Medulla oblongata (tissue), 1 donor: ENCODE measurements around the gene AMHR2.
"Not testable (repeated sequence)": the region's sequence is repeated elsewhere in the genome, so short reads cannot be mapped to it uniquely, and the experiment has no call there.

Experiments used
- DNase-seq: peaks from one replicate; pipeline ENCODE4 v3.0.0-alpha.2; 2015; ENCODE audit errors: extremely low spot score

The AMHR2 gene

GRCh38 chr12:53414756-53415417 is 8.8 kb upstream of the AMHR2 start:
- no peak for DNase-seq

DNA sequence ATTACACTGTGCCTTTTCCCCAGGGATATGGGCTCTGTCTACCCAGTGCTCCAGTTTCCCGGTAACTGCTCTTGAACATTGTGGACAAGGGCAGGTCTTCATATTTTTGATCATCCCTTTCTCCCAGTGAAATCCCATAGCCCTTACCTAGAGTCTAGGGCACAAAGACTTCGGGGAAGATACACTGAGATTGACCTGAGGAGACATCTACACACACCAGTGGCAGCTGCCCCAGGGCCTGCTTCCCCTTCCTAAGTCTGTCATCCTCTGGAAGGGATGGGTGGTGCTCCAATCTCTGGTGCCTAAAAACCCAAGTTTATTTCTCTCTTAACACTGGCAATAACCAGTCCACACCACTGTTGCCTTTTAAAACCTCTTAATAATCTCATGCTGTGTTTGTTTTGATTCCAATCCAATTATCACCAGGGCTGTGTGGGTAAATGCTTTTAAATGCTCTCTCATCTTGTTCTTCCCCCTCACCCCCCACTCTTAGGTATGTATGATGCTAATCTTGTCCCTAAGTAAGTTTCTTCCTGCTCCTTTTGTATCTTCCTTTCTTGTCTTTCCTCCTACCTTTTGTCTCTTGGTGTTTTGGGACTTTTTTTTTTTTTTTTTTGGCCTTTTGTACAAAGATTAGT is 7.8 kb upstream of the AMHR2 start:
- DNase-seq: not testable (repeated sequence)

DNA sequence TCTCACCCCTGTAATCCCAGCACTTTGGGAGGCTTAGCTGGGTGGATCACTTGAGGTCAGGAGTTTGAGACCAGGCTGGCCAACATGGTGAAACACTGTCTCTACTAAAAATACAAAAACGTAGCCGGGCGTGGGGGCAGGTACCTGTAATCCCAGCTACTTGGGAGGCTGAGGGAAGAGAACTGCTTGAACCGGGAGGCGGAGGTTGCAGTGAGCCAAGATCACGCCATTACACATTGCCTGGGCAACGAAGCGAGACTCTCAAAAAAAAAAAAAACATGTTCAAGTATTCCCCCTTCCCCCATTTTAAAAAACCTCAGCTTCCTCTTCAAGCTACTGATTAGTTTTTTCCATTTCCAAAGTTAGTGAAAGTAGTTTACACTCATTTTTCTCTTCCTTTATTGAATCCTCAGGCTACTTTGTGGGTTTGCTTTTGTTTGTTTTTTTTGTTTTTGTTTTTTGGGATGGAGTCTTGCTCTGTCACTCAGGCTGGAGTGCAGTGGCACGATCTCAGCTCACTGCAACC is 6.3 kb upstream of the AMHR2 start:
- DNase-seq: not testable (repeated sequence)

GRCh38 chr12:53418221-53418620 is 5.4 kb upstream of the AMHR2 start:
- no peak for DNase-seq

GRCh38 chr12:53419756-53420155 is 3.9 kb upstream of the AMHR2 start:
- no peak for DNase-seq

DNA sequence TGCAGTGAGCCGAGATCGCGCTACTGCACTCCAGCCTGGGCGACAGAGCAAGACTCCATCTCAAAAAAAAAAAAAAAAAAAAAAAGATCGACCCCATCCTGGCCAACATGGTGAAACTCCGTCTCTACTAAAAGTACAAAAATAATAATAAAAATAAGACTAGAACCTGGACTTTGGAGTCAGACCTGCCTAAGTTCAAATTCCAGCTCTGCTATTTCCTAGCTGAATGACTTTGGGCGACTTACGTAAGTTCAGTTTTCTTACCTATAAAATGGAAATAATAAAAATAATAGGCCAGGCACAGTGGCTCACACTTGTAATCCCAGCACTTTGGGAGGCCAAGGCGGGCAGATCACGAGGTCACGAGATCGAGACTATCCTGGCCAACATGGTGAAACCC is 1.4 kb upstream of the AMHR2 start:
- not testable (repeated sequence) for DNase-seq

GRCh38 chr12:53424626-53425514 is 1.2 kb downstream of the AMHR2 start:
- no peak for DNase-seq

GRCh38 chr12:53425515-53426150 is 2.0 kb downstream of the AMHR2 start:
- no peak for DNase-seq

DNA sequence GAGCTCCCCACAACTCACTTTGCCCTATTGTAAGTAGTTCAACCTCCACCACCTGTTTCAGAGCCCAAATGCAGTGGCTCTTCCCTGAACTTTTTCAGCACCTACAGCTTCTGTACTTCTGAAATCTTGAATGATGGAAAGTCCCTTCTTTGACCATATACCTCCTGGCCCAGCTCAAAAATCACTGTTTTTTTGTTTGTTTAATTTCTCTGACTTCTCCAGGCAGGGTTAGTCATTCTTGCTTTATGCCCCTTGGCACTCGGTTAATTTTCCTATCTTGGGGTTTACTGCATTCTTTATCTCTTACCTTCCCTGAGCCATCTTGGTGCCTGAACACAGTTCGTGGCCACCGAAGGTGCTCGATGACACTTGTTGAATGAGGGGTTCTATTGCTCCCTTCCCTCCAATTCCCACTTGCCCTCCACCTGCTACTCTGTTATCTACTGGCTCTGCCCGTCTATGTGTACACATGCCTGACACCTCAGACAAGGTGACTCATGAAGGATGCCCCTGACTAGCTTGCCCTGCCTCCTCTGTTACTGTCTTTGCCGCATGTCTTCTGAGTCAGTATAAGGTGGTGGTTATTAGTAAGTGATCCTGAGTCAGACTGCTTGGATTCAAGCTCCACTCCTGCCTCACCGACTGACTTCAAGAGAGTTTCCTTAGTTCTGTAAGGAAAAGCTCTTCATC is 4.4 kb downstream of the AMHR2 start:
- no peak for DNase-seq

DNA sequence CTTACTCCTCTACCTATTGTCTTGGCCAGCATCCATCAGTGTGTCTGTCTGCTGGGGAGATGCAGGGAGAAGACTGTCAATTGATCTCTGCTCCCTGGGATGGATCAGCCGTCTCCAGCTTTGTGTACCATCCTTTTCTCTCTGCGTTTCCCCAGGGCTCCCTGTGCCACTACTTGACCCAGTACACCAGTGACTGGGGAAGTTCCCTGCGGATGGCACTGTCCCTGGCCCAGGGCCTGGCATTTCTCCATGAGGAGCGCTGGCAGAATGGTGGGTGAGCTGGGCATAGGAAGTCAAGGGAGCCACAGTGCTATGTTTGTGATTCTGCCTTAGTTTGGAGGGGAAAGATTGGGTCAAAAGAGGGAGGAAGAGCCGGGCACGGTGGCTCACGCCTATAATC is 5.1 kb downstream of the AMHR2 start:
- no peak for DNase-seq

- no peak for DNase-seq
Observed at GRCh38 chr12:53430116-53430515, 6.5 kb downstream of the AMHR2 start.

GRCh38 chr12:53431187-53431586 is 7.5 kb downstream of the AMHR2 start:
- no peak for DNase-seq

GRCh38 chr12:53435326-53435725 is 11.7 kb downstream of the AMHR2 start:
- DNase-seq: not testable (repeated sequence)

- DNase-seq: not testable (repeated sequence)
Observed at GRCh38 chr12:53439582-53439981, 15.9 kb downstream of the AMHR2 start.

GRCh38 chr12:53441040-53441833 is 17.6 kb downstream of the AMHR2 start, which contains the start of gene PRR13:
PRR13 (plus strand) TSS chr12:53441734; CDS start chr12:53442715, 981 bp downstream.
- DNase-seq: peak; percentile 100

DNA sequence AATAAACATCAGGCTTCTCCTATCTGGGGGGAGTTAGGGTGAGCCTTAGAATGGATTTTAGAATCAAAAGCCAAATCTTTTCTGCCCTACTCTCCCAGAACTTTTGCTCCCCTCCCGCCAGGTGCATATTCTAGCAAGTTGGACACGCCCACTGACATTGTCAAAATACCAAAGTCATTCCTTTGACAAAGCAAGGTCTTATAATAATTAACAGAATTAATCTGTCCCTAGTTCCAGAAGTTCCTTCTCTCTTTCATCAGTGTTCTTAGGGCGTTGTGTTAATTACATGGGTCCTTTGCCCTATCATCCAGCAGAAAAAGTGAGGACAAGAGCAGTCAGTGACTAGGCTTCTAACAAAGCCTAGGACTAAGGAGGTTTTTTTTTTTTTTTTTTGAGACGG is 20.3 kb downstream of the AMHR2 start:
- no peak for DNase-seq

DNA sequence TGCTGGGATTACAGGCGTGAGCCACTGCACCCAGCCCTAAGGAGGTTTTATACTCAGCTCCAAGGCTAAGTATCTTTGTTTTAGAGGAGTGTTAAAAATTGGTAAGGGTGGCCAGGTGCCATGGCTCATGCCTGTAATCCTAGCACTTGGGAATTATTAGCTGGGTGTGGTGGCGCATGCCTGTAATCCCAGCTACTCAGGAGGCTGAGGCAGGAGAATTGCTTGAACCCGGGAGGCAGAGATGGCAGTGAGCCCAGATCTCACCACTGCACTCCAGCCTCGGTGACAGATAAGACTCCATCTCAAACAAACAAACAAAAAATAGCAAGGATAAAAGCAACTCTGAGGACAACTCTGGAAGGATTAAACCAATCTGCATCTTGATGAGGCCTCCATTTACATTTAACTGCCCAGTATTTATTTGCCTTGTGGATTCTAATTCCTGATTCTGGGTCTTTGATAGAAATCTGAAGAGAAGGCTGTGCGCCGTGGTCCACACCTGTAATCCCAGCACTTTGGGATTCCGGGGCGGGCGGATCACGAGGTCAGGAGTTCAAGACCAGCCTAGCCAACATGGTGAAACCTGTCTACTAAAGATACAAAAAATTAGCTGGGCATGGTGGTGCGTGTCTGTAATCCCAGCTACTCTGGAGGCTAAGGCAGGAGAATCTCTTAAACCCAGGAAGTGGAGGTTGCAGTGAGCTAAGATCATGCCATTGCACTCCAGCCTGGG is 21.1 kb downstream of the AMHR2 start:
- DNase-seq: not testable (repeated sequence)

DNA sequence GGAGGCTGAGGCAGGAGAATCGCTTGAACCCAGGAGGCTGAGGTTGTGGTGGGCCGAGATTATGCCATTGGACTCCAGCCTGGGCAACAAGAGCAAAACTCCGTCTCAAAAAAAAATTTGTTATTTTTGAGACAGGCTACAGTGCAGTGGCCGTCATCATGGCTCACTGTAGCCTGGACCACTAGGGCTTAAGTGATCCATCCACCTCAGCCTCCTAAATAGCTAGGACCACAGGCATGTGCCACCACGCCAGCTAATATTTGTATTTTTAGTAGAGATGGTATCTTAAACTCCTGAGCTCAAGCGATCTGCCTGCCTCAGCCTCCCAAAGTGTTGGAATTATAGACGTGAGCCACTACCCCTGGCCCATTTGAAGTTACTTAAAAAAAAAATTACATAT is 27.3 kb downstream of the AMHR2 start:
- no peak for DNase-seq

- peak; percentile 100 for DNase-seq
Observed at GRCh38 chr12:53451661-53452158, 28.1 kb downstream of the AMHR2 start, which contains the start of gene PCBP2. PCBP2 (plus strand) TSS chr12:53452102; CDS start chr12:53454801, 2,699 bp downstream.
